ENCODE measurements around the gene KDM2B.
"Not testable (repeated sequence)": the region's sequence is repeated elsewhere in the genome, so short reads cannot be mapped to it uniquely, and the experiment has no call there.

The KDM2B gene

DNA sequence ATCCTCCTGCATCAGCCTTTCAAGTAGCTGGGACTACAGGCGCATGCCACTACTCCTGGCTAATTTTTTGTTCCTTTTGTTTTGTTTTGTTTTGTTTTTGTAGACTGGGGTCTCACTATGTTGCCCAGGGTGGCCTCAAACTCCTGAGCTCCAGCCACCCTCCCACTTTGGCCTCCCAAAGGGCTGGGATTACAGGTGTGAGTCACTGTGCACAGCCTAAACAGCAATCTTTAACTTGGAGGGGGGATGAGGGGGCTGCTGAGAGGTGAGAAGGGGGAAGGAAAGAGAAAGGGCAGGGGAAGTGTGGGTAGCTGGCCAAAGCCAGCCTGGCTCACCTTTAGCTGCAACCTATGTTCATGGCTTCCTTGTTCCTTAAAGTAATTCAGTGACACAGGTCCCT, 77.4 kb downstream of the KDM2B start:
- DNase-seq (ENCODE audit: low read depth) = no peak

DNA sequence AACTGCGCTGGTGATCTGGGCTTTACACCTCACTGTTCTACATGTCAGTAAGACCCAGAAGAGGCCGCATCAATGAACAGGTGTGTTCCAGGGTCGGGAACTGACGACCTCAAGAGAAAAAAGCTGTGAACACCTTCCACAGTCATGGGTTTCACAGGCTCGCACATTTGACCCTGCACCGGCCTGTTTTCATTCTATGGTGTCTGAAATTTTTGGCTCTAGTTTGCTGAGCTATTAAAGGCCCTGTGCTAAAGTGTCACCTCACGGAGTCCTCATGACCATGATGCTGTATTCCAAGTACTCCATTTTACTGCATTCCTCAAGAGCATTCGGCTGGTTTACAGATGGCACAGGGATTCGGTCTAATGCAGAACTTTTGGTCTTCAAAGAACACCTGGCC, 78.9 kb downstream of the KDM2B start:
- DNase-seq (ENCODE audit: low read depth) = no peak

DNA sequence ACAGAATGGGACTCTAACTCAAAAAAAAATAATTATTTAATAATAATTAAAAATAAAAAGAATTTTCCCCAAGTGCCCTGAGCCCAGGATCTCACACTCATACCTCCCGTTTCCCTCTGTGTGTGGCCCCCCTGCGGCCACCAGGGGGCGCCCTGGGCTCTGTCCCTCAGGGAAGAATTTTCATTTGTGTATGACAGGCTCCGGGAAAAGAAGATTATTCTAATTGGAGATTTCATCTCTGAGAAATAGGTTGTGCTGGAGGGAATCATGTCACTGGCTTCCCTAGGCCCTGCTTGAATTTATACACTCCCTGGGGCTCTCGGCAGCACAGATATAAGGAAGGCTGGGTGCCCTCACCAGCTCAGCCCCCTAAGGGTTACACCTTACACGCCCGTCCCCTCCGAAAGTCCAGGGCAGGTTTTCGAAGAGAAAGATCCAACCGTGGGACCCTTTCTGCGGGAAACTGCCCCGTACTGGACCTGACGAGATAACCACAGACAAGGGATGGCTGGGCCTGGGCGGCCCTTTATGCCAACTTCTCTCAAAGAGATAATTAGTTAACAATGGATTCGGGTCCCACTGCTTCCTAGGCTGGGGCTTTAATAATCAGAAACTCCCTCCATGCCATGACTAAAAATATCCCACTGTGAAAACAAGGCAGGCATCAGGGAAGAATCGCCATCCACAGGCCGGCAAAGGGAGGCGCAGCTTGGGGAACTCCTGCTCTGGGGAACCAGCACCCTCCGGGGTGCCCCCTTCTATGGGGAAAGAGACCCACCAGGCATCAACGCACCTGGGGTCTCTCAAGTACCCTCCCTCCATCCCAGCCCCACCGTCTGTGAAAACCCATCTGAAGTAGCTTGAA, 80.7 kb downstream of the KDM2B start:
- peak; percentile 44 for DNase-seq (ENCODE audit: low read depth)

GRCh38 chr12:121495746-121496145, 85.1 kb downstream of the KDM2B start:
- no peak for DNase-seq (ENCODE audit: low read depth)

DNA sequence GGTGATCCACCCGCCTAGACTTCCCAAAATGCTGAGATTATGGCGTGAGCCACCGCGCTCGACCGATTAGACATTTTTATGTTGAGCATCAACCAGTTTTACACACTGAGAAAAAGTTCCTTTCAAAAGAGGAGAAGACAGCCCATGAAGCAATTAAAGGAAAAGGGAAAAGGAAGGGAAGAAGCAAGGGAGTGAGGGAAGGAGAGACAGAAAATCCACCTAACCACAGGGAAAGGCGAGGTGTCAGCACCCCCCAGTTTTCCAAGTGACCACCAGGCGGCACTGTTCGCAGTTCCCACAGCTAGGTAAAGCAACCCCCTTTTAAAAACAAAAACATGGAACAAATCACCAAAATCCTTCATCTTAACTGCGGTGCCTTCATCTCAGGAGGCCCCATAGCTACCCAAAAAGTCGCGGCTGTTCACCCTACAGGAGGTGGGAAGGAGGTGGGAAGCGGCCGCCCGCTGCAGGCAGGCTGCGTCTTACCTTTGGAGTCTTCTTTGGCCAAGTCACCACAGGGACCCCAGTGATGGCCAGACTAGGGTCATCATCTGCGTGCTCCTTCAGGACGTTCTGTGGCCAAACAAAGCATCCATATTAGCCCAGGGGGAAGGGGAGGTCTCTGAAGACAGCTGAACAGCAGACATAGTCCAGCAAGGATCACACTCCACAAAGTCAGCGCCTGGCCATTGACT, 86.6 kb downstream of the KDM2B start:
- peak; percentile 52 for DNase-seq (ENCODE audit: low read depth)

GRCh38 chr12:121490401-121491281, 90.2 kb downstream of the KDM2B start:
- DNase-seq (ENCODE audit: low read depth) = no peak

DNA sequence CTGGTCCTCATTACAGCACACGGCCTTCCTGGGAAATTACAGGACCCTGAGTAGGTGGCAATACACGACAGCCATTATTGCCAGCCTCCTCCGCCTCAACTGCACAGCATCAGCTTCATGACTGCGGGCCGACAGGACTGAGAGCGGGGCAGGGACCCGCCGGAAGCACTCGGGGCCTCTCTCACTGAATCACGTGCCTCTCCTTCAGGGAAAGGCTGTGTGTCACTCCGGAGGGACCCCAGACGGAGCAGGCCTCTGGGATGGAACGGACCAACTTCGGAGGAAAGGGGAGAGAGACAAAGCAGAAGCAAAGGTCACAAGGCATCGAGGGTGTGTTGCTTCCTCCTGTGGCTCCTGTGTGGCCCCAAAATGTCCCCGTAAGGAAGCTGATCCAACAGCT, 90.9 kb downstream of the KDM2B start:
- no peak for DNase-seq (ENCODE audit: low read depth)

GRCh38 chr12:121484967-121485366, 95.9 kb downstream of the KDM2B start:
- no peak for DNase-seq (ENCODE audit: low read depth)

DNA sequence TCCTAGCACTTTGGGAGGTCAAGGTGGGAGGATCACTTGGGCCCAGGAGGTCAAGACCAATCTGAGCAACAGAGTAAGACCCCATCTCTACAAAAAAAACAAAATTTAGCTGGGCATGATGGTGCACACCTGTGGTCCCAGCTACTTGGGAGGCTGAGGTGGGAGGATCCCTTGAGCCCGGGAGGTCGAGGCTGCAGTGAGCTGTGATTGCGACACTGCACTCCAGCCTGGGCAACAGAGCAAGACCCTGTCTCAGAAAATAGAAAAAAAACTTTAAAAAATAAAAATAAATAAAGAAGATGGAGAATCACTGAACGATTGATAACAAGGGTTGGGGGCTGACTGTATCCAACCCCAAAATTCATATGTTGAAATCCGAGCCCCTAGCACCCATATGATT, 96.3 kb downstream of the KDM2B start:
- DNase-seq (ENCODE audit: low read depth) = not testable (repeated sequence)

GRCh38 chr12:121483949-121484348, 96.9 kb downstream of the KDM2B start:
- DNase-seq (ENCODE audit: low read depth) = no peak

GRCh38 chr12:121476477-121476876, 104.3 kb downstream of the KDM2B start:
- DNase-seq (ENCODE audit: low read depth) = no peak

DNA sequence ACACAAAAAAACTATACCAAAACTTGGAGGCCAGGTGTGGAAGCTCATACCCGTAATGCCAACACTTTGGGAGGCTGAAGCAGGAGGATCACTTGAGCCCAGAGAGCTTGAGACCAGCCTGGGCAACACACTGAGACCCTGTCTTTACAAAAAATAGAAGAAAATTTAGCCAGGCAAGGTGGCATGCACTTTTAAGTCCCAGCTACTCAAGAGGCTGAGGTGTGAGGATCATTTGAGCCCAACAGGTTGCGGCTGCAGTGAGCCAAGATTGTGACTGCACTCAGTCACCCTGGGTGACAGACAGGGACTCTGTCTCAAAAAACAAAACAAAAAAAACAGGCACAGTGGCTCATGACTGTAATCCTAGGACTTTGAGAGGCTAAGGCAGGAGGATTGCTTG, 105.5 kb downstream of the KDM2B start:
- DNase-seq (ENCODE audit: low read depth) = no peak

- no peak for DNase-seq (ENCODE audit: low read depth)
Observed at GRCh38 chr12:121472150-121472905, 108.5 kb downstream of the KDM2B start.

DNA sequence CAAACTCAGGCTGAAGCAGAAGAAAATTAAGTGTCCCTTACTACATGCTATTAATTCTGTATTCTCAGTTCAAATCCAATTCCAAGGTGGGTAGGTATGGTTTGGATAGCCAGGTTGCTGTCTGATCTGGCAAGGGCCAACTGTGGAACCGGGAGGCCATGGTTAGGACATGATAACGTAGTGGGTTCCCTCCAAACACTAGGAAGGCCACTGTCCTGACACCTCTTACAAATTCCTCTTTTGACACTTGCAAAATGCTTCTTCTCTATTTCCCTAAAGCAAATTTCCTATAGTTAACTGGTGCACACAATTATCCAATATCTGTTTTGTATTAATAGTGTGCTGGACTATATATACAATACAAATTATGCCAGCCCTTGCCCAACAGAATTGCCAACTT, 110.1 kb downstream of the KDM2B start:
- no peak for DNase-seq (ENCODE audit: low read depth)

DNA sequence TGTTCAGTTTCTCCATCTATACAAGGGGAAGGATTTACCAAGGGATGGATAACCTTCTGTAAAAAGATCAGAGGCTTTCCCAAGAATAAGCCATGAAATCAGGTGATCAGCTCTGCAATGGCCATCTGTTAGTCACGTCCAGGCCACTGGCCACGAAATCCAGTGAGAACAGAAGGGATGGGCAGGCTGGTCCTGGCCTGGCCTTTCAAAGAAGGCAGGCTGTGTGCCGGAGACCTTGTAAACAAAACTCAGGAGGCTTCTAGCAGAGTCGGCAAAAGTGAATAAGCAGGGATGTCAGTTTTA, 112.4 kb downstream of the KDM2B start:
- DNase-seq (ENCODE audit: low read depth) = no peak

DNA sequence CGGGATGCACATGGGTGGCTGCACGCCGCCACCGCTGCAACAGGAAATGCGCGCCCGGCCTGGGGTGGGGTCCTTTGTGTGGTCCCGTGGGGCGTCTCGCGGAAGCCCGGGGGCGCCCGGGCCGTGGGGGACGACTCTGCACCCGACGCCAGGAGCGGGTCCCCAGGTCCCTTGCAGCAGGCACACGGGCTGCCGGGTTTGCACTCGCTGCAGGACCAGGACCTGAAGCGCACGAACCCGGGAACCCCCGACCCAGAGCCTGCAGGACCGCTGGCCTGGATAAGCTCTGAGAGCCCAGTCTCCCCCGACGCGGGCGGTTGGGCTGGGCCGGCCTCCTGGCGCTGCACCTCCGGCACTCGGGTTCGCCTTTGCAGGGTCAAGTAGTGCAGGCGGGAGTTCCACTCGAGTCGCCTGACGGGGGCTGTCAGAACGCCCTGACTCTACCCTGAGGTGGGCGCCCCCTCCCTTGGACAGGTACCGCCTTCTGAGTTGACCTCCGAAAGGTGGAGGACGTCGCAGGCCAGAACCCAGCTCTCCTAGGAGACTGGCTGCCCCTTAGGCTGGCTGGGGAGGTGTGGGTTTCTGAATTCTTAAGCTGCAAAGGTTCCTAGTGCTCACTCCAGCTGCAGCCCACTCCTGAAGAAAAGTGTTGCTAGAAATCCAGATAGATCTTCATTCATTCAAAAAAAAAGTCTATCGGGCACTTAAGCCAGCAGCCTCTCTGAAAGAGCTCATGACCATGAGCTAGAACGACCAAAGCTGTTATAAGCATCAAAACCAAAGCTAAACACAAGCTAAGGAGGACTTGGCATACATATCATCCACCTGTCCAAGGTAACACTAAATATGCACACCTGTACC, 113.0 kb downstream of the KDM2B start:
- DNase-seq (ENCODE audit: low read depth) = no peak

GRCh38 chr12:121466794-121467637, 113.8 kb downstream of the KDM2B start:
- peak; percentile 68 for DNase-seq (ENCODE audit: low read depth)

DNA sequence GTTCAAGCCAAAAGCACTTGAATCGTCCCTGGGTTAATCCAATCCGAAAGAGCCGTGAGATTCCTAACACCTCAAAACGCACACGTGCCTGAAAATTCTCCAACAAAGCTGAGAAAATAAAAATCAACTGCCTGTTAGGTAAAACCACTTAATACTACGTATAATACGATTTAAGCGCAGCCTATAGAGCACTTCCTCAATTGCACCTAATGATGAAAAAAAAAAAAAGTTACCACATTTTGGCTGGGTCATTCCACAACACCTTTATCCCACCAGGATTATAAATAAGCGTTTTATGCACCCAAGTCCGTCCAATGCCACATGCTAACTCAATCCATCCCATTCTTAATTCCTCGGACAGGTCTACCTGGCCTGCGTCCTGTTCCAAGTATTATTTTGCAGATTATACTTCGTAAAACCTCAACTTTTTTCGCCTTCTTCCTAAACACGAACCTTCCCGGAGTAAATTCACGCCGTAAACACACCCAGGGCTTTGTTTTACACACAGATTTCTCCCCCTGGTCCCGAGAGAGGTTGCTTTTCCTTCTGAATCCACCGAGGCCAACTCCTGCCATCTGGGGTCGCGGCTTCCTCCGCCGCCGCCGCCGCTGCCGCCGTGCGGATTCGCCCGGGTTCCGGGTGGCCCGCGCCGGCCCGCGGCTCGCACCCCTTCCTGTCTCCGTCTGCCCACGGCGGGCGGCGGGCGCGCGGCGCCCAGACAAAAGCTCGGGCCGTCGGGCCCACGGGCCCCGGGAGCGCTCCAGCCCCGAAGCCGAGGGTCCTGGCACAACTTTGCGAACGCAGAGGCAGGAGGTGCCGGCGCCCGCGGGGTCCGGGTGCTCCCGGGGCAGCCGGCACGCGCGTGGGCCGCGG, 114.7 kb downstream of the KDM2B start:
- DNase-seq (ENCODE audit: low read depth) = no peak

- no peak for DNase-seq (ENCODE audit: low read depth)
Observed at GRCh38 chr12:121464331-121464730, 116.5 kb downstream of the KDM2B start.

Data from stimulated activated CD8-positive, alpha-beta memory T cell treated with anti-CD3 and anti-CD28 coated beads, Interleukin-15, amount 100 ng/mL, for 1 hour (primary cell).